ENCODE measurements around the gene TMEM52. TPM values are rescaled to one million over a fixed set of nuclear protein-coding genes. Genes with fewer than 3 reads are reported as not detected.

The TMEM52 gene
- polyA plus RNA-seq, 3 donors: 2.3 TPM; not detected in 2

GRCh38 chr1:1924386-1924785, 5.3 kb upstream of the TMEM52 start:
- H4K20me1 ChIP-seq (ENCODE audit: insufficient read depth, low read length): no peaks in the 10 kb centered on the region
- no peak overlapping the region for H3K4me2 ChIP-seq (replicated peaks; ENCODE audit: extremely low read depth, low read length, poor library complexity, severe bottlenecking)
- 46% methylated on average over 12 of the region's 18 CpGs for WGBS (ENCODE audit: insufficient coverage)
- H3K4me3 Mint-ChIP-seq: no peak overlapping the region
- H3K9me3 Mint-ChIP-seq: peaks cover 0 to 4% (median 0%) of the 10 kb centered on the region in 7 donors
- H3K36me3 Mint-ChIP-seq: no peaks in the 10 kb centered on the region
- peaks cover 4 to 5% (median 4%) of the 10 kb centered on the region in 3 donors for H3K27me3 Mint-ChIP-seq (ENCODE audit: low read depth in 3 of 3)
- DNase-seq: peak in 1 of 3 donors; percentile 8
- intact Hi-C loops (cut with micrococcal nuclease): loop anchor here in 1 of 2 donors (5.0 kb wide), 1 partner anchor 488 kb away; the partner anchor contains the start of gene PEX10
- H3K27ac ChIP-seq (ENCODE audit: low read depth in 1 of 2, low read length in 2 of 2): no peak overlapping the region
- no peak overlapping the region for H3K9ac ChIP-seq (ENCODE audit: insufficient read depth, low read length, poor library complexity, severe bottlenecking)
- peaks cover 6 to 7% of the 10 kb centered on the region in 2 donors for H3K4me1 ChIP-seq (ENCODE audit: control insufficient read depth in 1 of 2, insufficient read depth in 2 of 2, low read length in 2 of 2)
- no peaks in the 10 kb centered on the region for H3K79me2 ChIP-seq (ENCODE audit: insufficient read depth, low read length)
- no peak overlapping the region for H3K27ac Mint-ChIP-seq
- H3K4me3 ChIP-seq (replicated peaks in 1 of 3; ENCODE audit: low read depth in 2 of 3, low read length in 3 of 3): no peak overlapping the region
- no peak overlapping the region for H2AFZ ChIP-seq (ENCODE audit: insufficient read depth, low read depth, low read length, poor library complexity, severe bottlenecking)
- H3K36me3 ChIP-seq (replicated peaks in 1 of 2; ENCODE audit: control insufficient read depth in 1 of 2, insufficient read depth in 2 of 2, low read length in 2 of 2): no peaks in the 10 kb centered on the region
- no peaks in the 10 kb centered on the region for H3K9me3 ChIP-seq (replicated peaks in 1 of 2; ENCODE audit: control insufficient read depth in 1 of 2, insufficient read depth in 1 of 2, low read length in 2 of 2)
- TF ChIP-seq CTCF (IDR thresholded peaks at IDR 0.05): no peak
- peaks cover 2% of the 10 kb centered on the region for H3K4me1 Mint-ChIP-seq
- H3K27me3 ChIP-seq (ENCODE audit: control insufficient read depth in 2 of 2, insufficient read depth in 2 of 2, low read length in 2 of 2): no peaks in the 10 kb centered on the region

- H3K4me3 ChIP-seq (replicated peaks in 1 of 3; ENCODE audit: low read depth in 2 of 3, low read length in 3 of 3): no peak overlapping the region
- H3K9ac ChIP-seq (ENCODE audit: insufficient read depth, low read length, poor library complexity, severe bottlenecking): no peak overlapping the region
- H3K4me2 ChIP-seq (replicated peaks; ENCODE audit: extremely low read depth, low read length, poor library complexity, severe bottlenecking): no peak overlapping the region
- no peak overlapping the region for H3K27ac ChIP-seq (ENCODE audit: low read depth in 1 of 2, low read length in 2 of 2)
- H4K20me1 ChIP-seq (ENCODE audit: insufficient read depth, low read length): no peaks in the 10 kb centered on the region
- Mint-ChIP-seq H3K27me3 (ENCODE audit: low read depth in 3 of 3) (peaks cover 4 to 7% (median 6%) of the 10 kb centered on the region in 3 donors), H3K4me1 (peaks cover 6% of the 10 kb centered on the region), H3K4me3 (no peak overlapping the region), H3K27ac (no peak overlapping the region), H3K36me3 (no peaks in the 10 kb centered on the region), H3K9me3 (peaks cover 0 to 5% (median 0%) of the 10 kb centered on the region in 7 donors)
- H3K27me3 ChIP-seq (ENCODE audit: control insufficient read depth in 2 of 2, insufficient read depth in 2 of 2, low read length in 2 of 2): peaks cover 0 to 4% of the 10 kb centered on the region in 2 donors
- H2AFZ ChIP-seq (ENCODE audit: insufficient read depth, low read depth, low read length, poor library complexity, severe bottlenecking): no peak overlapping the region
- no peak for TF ChIP-seq CTCF (IDR thresholded peaks at IDR 0.05)
- 79% methylated on average over 28 of the region's 29 CpGs for WGBS (ENCODE audit: insufficient coverage)
- H3K36me3 ChIP-seq (replicated peaks in 1 of 2; ENCODE audit: control insufficient read depth in 1 of 2, insufficient read depth in 2 of 2, low read length in 2 of 2): no peaks in the 10 kb centered on the region
- peaks cover 11 to 17% of the 10 kb centered on the region in 2 donors for H3K4me1 ChIP-seq (ENCODE audit: control insufficient read depth in 1 of 2, insufficient read depth in 2 of 2, low read length in 2 of 2)
- DNase-seq: no peak
- H3K79me2 ChIP-seq (ENCODE audit: insufficient read depth, low read length): no peaks in the 10 kb centered on the region
- intact Hi-C loops (cut with micrococcal nuclease): loop anchor here in 1 of 2 donors (5.0 kb wide), 1 partner anchor 489 kb away; the partner anchor contains the start of gene PEX10
- no peaks in the 10 kb centered on the region for H3K9me3 ChIP-seq (replicated peaks in 1 of 2; ENCODE audit: control insufficient read depth in 1 of 2, insufficient read depth in 1 of 2, low read length in 2 of 2)
Observed at GRCh38 chr1:1922956-1923833, 4.1 kb upstream of the TMEM52 start.
